BE2C (cell line): ENCODE measurements around the gene COLQ.

Experiments used
- DNase-seq: peaks from one replicate; pipeline ENCODE4 v3.0.0-alpha.2; 2020
- H3K27me3 ChIP-seq: fragments of 250-450 bp; sonication (Bioruptor Pico); 2 replicates; pipeline ENCODE4 v1.5.1; 2020; ENCODE audit warnings: mild to moderate bottlenecking
- H3K36me3 ChIP-seq: fragments of 250-450 bp; sonication (Bioruptor Pico); 2 replicates; pipeline ENCODE4 v1.5.1; 2020; ENCODE audit warnings: mild to moderate bottlenecking
- H3K4me1 ChIP-seq: fragments of 250-450 bp; sonication (Bioruptor Pico); 2 replicates; pipeline ENCODE4 v1.5.1; 2020
- H3K4me3 ChIP-seq: 2 replicates; pipeline ENCODE4 v1.5.1; 2011; ENCODE audit warnings: low read depth, low read length
- H3K9me3 ChIP-seq: fragments of 250-450 bp; sonication (Bioruptor Pico); 2 replicates; pipeline ENCODE4 v1.5.1; 2020
- TF ChIP-seq, protein P1 (sequence below): IDR thresholded peaks from 2 replicates; pipeline ENCODE4 v1.5.1; 2012; ENCODE audit warnings: mild to moderate bottlenecking, low read depth, low read length

COLQ gene

DNA sequence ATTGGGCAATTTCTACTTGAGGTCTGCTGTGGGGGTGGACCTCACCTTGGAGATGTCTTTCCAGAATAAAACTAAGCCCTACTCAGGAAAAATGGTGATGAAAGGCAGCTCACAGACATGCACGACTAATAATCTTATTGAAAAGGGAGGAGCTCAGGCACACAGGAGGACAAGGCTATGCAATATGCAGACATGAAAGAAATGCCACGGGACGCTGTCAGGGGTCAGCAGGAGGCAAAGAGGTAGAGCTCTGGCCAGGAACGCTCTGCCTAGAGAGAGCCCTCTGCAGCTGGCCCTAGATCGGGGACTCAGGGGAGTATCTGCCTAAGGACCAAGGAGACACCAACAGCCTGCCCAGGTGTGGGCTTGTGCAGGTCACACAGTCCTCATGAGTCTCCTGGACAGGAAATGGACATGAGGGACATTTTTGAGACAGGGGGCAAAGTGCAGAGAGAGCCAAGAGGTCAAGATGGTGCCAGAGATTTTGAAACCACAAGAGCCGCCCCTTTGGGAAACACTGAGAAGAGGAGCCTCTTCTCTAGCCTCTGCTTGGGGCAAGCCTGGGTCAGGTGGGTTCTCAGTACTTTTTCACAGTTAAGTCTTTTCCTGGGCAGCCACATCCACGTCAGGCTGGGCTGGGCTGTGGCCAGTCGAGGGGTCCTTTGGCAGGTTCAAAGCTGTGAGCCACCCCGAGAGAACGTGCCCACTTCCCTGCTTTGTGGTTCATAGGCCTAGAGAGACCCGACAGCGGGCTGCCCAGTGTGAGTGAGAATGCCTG is 70.9 kb downstream of the COLQ start:
- Histone ChIP-seq H3K36me3 (no peaks in the 10 kb centered on the region), H3K27me3 (no peaks in the 10 kb centered on the region), H3K4me1 (no peaks in the 10 kb centered on the region), H3K4me3 (no peak overlapping the region), H3K9me3 (no peaks in the 10 kb centered on the region)
- TF ChIP-seq, protein P1, sequence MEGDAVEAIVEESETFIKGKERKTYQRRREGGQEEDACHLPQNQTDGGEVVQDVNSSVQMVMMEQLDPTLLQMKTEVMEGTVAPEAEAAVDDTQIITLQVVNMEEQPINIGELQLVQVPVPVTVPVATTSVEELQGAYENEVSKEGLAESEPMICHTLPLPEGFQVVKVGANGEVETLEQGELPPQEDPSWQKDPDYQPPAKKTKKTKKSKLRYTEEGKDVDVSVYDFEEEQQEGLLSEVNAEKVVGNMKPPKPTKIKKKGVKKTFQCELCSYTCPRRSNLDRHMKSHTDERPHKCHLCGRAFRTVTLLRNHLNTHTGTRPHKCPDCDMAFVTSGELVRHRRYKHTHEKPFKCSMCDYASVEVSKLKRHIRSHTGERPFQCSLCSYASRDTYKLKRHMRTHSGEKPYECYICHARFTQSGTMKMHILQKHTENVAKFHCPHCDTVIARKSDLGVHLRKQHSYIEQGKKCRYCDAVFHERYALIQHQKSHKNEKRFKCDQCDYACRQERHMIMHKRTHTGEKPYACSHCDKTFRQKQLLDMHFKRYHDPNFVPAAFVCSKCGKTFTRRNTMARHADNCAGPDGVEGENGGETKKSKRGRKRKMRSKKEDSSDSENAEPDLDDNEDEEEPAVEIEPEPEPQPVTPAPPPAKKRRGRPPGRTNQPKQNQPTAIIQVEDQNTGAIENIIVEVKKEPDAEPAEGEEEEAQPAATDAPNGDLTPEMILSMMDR = no peak
- no peak for DNase-seq

GRCh38 chr3:15449489-15450224 is 71.8 kb downstream of the COLQ start:
- no peaks in the 10 kb centered on the region for H3K36me3 ChIP-seq
- no peak overlapping the region for H3K4me3 ChIP-seq
- DNase-seq = no peak
- no peaks in the 10 kb centered on the region for H3K27me3 ChIP-seq
- no peaks in the 10 kb centered on the region for H3K9me3 ChIP-seq
- TF ChIP-seq, protein P1 = no peak
- H3K4me1 ChIP-seq = no peaks in the 10 kb centered on the region

DNA sequence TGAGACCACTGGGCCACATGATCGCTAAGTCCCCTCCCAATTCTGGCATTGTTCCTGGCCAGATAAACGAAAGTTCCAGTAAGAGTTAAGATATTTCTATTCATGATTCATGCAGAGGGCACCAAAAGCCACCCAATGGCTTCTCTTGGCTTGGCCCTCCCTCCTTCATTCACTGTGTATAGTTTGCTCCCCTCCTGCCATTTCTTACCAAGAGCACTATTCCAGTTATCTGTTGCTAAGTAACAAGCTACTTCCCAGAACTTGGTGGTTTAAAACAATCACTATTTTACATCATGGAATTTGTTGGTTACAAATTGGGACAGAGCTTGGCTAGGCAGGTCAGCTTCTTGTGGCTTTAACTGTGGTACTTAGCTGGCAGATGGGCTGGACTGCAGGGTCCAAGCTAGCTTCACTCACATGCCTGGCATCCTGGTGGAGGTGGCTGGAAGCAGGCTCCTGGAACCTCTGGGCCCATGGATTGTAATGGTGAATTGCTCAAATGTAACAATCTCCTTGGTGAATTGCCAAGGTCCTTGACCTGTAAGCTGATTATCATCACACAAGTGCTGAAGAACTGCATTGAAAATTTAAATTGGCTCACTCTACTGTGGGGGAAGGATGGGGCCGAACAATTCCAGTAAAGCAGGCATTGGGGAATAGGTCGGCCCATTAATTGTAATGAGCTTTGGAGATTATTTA is 77.5 kb downstream of the COLQ start:
- peak; percentile 20 for DNase-seq
- no peak overlapping the region for H3K4me3 ChIP-seq
- H3K9me3 ChIP-seq = no peaks in the 10 kb centered on the region
- no peaks in the 10 kb centered on the region for H3K4me1 ChIP-seq
- TF ChIP-seq, protein P1 = no peak
- no peaks in the 10 kb centered on the region for H3K27me3 ChIP-seq
- H3K36me3 ChIP-seq = peaks cover 6% of the 10 kb centered on the region

DNA sequence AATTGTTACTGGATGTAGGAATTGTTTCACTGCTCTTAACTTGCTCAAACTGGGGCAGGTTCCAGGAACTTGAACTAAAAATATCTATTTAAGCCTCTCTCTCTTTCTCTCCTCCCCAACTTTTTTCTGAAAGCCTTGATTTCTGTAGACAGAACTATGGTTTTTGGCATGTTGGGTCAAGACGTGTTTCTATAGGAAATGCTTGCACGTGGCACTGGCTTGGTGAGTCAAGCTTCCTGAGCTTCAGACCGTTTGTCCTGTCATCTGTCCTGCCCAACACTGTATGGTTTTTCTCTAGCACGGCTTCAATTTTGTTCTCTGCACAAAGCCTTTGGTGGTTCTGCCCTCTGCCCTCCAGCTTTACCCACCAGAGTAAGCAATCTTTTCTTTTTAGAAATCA is 80.6 kb downstream of the COLQ start:
- Histone ChIP-seq H3K9me3 (no peaks in the 10 kb centered on the region), H3K4me3 (no peak overlapping the region), H3K4me1 (no peaks in the 10 kb centered on the region), H3K27me3 (no peaks in the 10 kb centered on the region), H3K36me3 (peaks cover 14% of the 10 kb centered on the region)
- no peak for DNase-seq
- TF ChIP-seq, protein P1 = no peak

DNA sequence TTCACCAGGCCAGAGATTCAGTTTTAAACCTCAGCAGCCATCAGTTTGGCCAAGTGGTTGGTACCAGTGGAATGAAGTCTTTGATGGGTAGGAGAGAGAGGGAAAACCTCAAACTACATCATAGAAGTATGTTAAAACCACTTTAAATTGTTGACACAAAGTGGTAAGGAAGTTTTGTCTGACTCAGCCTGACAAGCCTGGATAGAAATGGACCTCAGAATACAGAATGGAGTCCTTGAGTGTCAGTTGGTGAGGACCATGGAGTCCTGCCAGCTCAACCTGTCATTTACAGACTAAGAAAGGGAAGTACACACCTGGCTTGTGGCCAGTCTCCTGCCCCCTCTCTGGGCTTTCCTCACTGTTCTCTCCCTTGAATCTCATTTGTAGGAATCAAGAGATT is 82.0 kb downstream of the COLQ start:
- Histone ChIP-seq H3K4me1 (no peaks in the 10 kb centered on the region), H3K27me3 (no peaks in the 10 kb centered on the region), H3K36me3 (peaks cover 20% of the 10 kb centered on the region), H3K9me3 (no peaks in the 10 kb centered on the region), H3K4me3 (no peak overlapping the region)
- TF ChIP-seq, protein P1 = no peak
- no peak for DNase-seq

DNA sequence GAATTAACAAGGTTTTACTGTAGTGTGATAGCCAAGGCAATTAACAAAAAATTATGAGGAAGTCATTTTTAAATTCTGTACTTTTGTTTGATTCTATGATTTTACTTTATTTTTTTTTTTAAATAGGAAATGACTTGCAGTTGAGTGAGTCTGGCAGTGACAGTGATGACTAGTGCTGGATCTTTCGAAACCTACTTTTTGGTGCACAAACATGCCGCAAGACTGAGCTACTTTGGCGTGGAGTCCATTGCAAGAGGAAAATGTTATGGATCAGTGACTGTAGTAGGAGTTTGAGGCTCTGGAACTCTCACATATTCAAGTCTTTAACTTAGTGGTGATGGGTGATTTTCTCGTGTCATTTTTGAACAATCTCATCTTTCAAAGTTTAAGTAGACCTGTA is 82.5 kb downstream of the COLQ start:
- DNase-seq = no peak
- Histone ChIP-seq H3K9me3 (no peaks in the 10 kb centered on the region), H3K4me1 (no peaks in the 10 kb centered on the region), H3K27me3 (no peaks in the 10 kb centered on the region), H3K4me3 (no peak overlapping the region), H3K36me3 (peaks cover 24% of the 10 kb centered on the region)
- TF ChIP-seq, protein P1 = no peak
